ENCODE data around the gene PIK3AP1. TPM values are rescaled to one million over a fixed set of nuclear protein-coding genes. Genes with fewer than 3 reads are reported as not detected.

Gene PIK3AP1
- polyA plus RNA-seq, 1 experiment, result 0.04 TPM

DNA sequence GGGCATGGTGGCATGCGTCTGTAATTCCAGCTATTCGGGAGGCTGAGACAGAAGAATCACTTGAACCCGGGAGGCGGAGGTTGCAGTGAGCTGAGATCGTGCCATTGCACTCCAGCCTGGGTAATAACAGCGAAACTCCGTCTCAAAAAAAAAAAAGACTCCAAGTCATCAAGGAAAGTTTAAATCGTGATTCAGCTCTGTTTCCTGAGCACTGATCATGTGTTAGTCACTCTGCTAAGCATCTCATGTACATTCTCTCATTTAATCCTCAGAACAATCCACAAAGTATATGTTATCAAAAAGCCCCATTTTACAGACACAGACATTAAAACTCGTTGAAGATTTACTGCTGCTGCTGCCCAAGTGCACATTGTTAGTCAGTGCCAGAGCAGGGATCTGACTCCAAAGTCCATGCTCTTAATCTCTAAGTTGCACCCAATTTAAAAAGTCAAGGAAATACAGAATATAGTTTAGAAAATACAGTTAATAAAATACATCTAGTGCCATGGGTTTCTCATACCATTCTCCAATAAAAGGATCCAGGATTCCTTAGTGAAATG lies 6.2 kb downstream of the PIK3AP1 start:
- POLR2A ChIA-PET, result no interaction called here
- TF ChIP-seq CTCF (IDR thresholded peaks at IDR 0.05; ENCODE audit: insufficient read depth, low read depth, low read length), result no peak
- no peak for DNase-seq (ENCODE audit: low read depth)
- CTCF ChIA-PET, result interaction anchor here (0.6 kb wide), 1 partner anchor 42 kb away, joined by 3 read pairs; no protein-coding TSS in a partner anchor
- Histone ChIP-seq H3K4me3 (ENCODE audit: low read depth, low read length) (no peak overlapping the region), H3K36me3 (ENCODE audit: control insufficient read depth, insufficient read depth, low read length) (no peaks in the 10 kb centered on the region), H3K27me3 (ENCODE audit: control insufficient read depth, insufficient read depth, low read length) (peaks cover 2% of the 10 kb centered on the region; the same call in 1 of the 2 replicates)

DNA sequence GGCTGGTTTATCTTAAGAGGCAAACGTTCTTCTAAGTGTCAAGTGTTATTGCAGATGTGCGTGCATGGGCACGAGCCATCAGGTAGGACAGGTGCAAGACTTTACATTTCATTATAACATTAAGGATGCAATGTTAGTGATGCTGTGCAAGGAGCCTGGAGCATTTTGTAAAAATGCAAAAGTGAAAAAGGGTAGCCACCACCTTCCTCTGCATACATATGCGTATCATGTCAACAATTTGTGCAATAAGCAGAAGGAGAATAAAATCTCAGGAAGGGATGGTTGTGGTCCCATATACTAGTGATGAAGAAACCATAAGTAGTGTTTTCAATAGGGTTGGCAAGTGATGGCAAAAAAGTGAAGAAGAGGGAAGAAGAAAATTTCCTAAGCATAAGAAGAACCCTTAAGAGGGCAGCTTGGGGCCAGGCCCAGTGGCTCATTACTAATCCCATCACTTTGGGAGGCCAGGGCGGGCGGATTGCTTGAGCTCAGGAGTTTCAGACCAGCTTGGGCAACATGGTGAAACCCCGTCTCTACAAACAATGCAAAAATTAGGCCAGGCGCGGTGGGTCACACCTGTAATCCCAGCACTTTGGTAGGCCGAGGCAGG lies 7.5 kb downstream of the PIK3AP1 start:
- no peak for TF ChIP-seq CTCF (IDR thresholded peaks at IDR 0.05; ENCODE audit: insufficient read depth, low read depth, low read length)
- Histone ChIP-seq H3K27me3 (ENCODE audit: control insufficient read depth, insufficient read depth, low read length) (peaks cover 2% of the 10 kb centered on the region; the same call in 1 of the 2 replicates), H3K4me3 (ENCODE audit: low read depth, low read length) (no peak overlapping the region), H3K36me3 (ENCODE audit: control insufficient read depth, insufficient read depth, low read length) (no peaks in the 10 kb centered on the region)
- ChIA-PET CTCF (interaction anchor here (1.0 kb wide), 1 partner anchor 16 kb away, joined by 3 read pairs; no protein-coding TSS in a partner anchor), POLR2A (no interaction called here)
- no peak for DNase-seq (ENCODE audit: low read depth)

DNA sequence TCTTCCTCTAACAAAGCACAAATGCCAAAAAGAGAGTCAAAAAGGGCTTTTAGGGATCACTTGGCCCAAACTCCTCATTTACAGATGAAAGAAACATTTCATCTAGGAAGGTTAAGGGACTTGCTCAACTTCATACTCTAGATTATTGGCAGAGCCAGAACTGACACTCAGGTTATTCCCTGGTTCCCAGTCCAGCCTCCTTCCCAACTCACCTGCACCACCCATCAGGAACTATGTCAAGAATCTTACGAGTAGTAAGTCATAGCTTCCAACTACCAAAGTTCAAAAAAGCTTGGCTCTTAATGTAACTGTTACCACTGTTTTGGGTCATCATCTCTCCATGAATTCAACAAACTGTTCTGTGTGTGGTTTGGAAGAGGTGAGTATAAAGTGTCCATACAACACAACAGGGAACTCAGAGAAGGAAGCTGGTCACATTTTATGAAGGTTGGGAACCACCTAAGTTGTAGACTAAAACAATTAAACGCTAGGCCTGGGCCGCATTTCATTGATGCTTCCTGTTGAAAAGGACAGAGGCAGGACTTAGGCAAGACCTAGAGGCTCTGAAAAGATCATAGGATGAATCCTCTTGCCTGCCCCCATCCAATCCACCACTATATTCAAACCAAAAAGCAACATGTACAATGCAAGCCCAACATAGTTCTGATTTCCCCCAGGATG lies 9.1 kb downstream of the PIK3AP1 start:
- Histone ChIP-seq H3K27me3 (ENCODE audit: control insufficient read depth, insufficient read depth, low read length) (peaks cover 2% of the 10 kb centered on the region; the same call in 1 of the 2 replicates), H3K36me3 (ENCODE audit: control insufficient read depth, insufficient read depth, low read length) (no peaks in the 10 kb centered on the region), H3K4me3 (ENCODE audit: low read depth, low read length) (no peak overlapping the region)
- CTCF ChIA-PET, result no interaction called here
- no peak for TF ChIP-seq CTCF (IDR thresholded peaks at IDR 0.05; ENCODE audit: insufficient read depth, low read depth, low read length)
- POLR2A ChIA-PET, result no interaction called here
- DNase-seq (ENCODE audit: low read depth), result no peak

- Histone ChIP-seq H3K27me3 (ENCODE audit: control insufficient read depth, insufficient read depth, low read length) (peaks cover 2% of the 10 kb centered on the region; the same call in 1 of the 2 replicates), H3K4me3 (ENCODE audit: low read depth, low read length) (no peak overlapping the region), H3K36me3 (ENCODE audit: control insufficient read depth, insufficient read depth, low read length) (no peaks in the 10 kb centered on the region)
- ChIA-PET CTCF (no interaction called here), POLR2A (no interaction called here)
- DNase-seq (ENCODE audit: low read depth), result no peak
- TF ChIP-seq CTCF (IDR thresholded peaks at IDR 0.05; ENCODE audit: insufficient read depth, low read depth, low read length), result no peak
Measured at GRCh38 chr10:96709525-96709924, 10.8 kb downstream of the PIK3AP1 start.

- POLR2A ChIA-PET, result no interaction called here
- TF ChIP-seq CTCF (IDR thresholded peaks at IDR 0.05; ENCODE audit: insufficient read depth, low read depth, low read length), result no peak
- CTCF ChIA-PET, result no interaction called here
- H3K36me3 ChIP-seq (ENCODE audit: control insufficient read depth, insufficient read depth, low read length), result no peaks in the 10 kb centered on the region
- peaks cover 2% of the 10 kb centered on the region; the same call in 1 of the 2 replicates for H3K27me3 ChIP-seq (ENCODE audit: control insufficient read depth, insufficient read depth, low read length)
- H3K4me3 ChIP-seq (ENCODE audit: low read depth, low read length), result no peak overlapping the region
- DNase-seq (ENCODE audit: low read depth), result no peak
Measured at GRCh38 chr10:96708996-96709395, 11.3 kb downstream of the PIK3AP1 start.
